Activated B cell treated with CpG ODN at 0.5 μM for 24 hours (primary cell): ENCODE data around the gene VSNL1. TPM values are rescaled to one million over a fixed set of nuclear protein-coding genes. Genes with fewer than 3 reads are reported as not detected.

Experiments
- ATAC-seq: fragments of 200-7000 bp; cut with Tn5 transposase; one replicate; pipeline ENCODE4 v1.10.0; 2021; ENCODE audit warnings: low read depth, mild to moderate bottlenecking, moderate library complexity
- CTCF ChIA-PET: fragments of 350-600 bp; sonication (Branson Sonifier 250); formaldehyde crosslinking; loops from one replicate; lab custom pipeline; 2021; ENCODE audit warnings: antibody characterized with exemption; lab: Charles Lee
- POLR2A ChIA-PET: fragments of 350-600 bp; sonication (Branson Sonifier 250); formaldehyde crosslinking; loops from one replicate; lab custom pipeline; 2021; ENCODE audit warnings: antibody characterized with exemption; lab: Charles Lee
- DNase-seq: peaks from one replicate; pipeline ENCODE4 v3.0.0; 2022
- H3K27ac Mint-ChIP-seq: one replicate; pipeline ENCODE4 v1.8.0; 2020; ENCODE audit warnings: mixed read lengths
- H3K27me3 Mint-ChIP-seq: one replicate; pipeline ENCODE4 v1.8.0; 2021; ENCODE audit warnings: mixed read lengths
- H3K36me3 Mint-ChIP-seq: one replicate; pipeline ENCODE4 v1.8.0; 2021; ENCODE audit warnings: low read depth, mixed read lengths
- H3K4me1 Mint-ChIP-seq: one replicate; pipeline ENCODE4 v1.8.0; 2021; ENCODE audit warnings: mixed read lengths
- H3K4me3 Mint-ChIP-seq: one replicate; pipeline ENCODE4 v1.8.0; 2020; ENCODE audit warnings: mild to moderate bottlenecking, mixed read lengths
- H3K9me3 Mint-ChIP-seq: one replicate; pipeline ENCODE4 v1.8.0; 2020; ENCODE audit warnings: mixed read lengths
- CTCF ChIP-seq: fragments of 200-600 bp; IDR thresholded peaks from one replicate; pipeline ENCODE4 v1.8.0; 2022; ENCODE audit warnings: antibody characterized with exemption, mild to moderate bottlenecking
- intact Hi-C: fragments of 100-400 bp; cut with micrococcal nuclease; formaldehyde crosslinking; loops from one replicate; pipeline ENCODE4 v1.15.1; 2024
- total RNA-seq: library from RNA; stranded (reverse); gene quantifications from 2 replicates; pipeline ENCODE4 v1.2.3, GENCODE V29; 2022

VSNL1 gene
- total RNA-seq, 1 donor from 2014 or later, result not detected

GRCh38 chr2:17517481-17518211 is 22.9 kb upstream of the VSNL1 start:
- peak overlapping the region; percentile 69 for H3K4me3 Mint-ChIP-seq
- ChIA-PET POLR2A (no interaction called here), CTCF (no interaction called here)
- no peaks in the 10 kb centered on the region for H3K36me3 Mint-ChIP-seq
- H3K4me1 Mint-ChIP-seq, result peaks cover 26% of the 10 kb centered on the region
- DNase-seq (no peak), ATAC-seq (no peak)
- peaks cover 28% of the 10 kb centered on the region for H3K27me3 Mint-ChIP-seq
- no peak overlapping the region for H3K27ac Mint-ChIP-seq
- intact Hi-C loops, result loop anchor here (5.0 kb wide), 2 partner anchors 130 to 235 kb away; partner anchors contain the start of genes GEN1 and SMC6
- no peak for TF ChIP-seq CTCF
- H3K9me3 Mint-ChIP-seq, result no peaks in the 10 kb centered on the region

GRCh38 chr2:17518212-17519154 is 22.0 kb upstream of the VSNL1 start, which contains the start of gene RAD51AP2:
RAD51AP2 (minus strand) TSS chr2:17518440; CDS start chr2:17518415, 25 bp downstream.
- DNase-seq (peak; percentile 54), ATAC-seq (peak; percentile 70)
- H3K9me3 Mint-ChIP-seq, result no peaks in the 10 kb centered on the region
- peaks cover 28% of the 10 kb centered on the region for H3K27me3 Mint-ChIP-seq
- H3K36me3 Mint-ChIP-seq, result no peaks in the 10 kb centered on the region
- POLR2A ChIA-PET, result no interaction called here
- CTCF ChIA-PET, result no interaction called here
- intact Hi-C loops, result loop anchor here (5.0 kb wide), 2 partner anchors 129 to 234 kb away; partner anchors contain the start of genes GEN1 and SMC6
- no peak for TF ChIP-seq CTCF
- peak within 1 kb of the TSS; percentile 80 for H3K27ac Mint-ChIP-seq
- peak within 1 kb of the TSS; percentile 69 for H3K4me3 Mint-ChIP-seq
- H3K4me1 Mint-ChIP-seq, result peaks cover 26% of the 10 kb centered on the region

GRCh38 chr2:17519486-17519885 is 21.0 kb upstream of the VSNL1 start:
- DNase-seq (no peak), ATAC-seq (no peak)
- POLR2A ChIA-PET, result no interaction called here
- H3K27me3 Mint-ChIP-seq, result peaks cover 28% of the 10 kb centered on the region
- H3K36me3 Mint-ChIP-seq, result no peaks in the 10 kb centered on the region
- intact Hi-C loops, result loop anchor here (5.0 kb wide), 2 partner anchors 128 to 233 kb away; partner anchors contain the start of genes GEN1 and SMC6
- CTCF ChIA-PET, result no interaction called here
- no peaks in the 10 kb centered on the region for H3K9me3 Mint-ChIP-seq
- no peak overlapping the region for H3K27ac Mint-ChIP-seq
- H3K4me1 Mint-ChIP-seq, result peaks cover 26% of the 10 kb centered on the region
- H3K4me3 Mint-ChIP-seq, result no peak overlapping the region
- TF ChIP-seq CTCF, result no peak

GRCh38 chr2:17520761-17521160 is 19.7 kb upstream of the VSNL1 start:
- peaks cover 32% of the 10 kb centered on the region for H3K27me3 Mint-ChIP-seq
- H3K36me3 Mint-ChIP-seq, result no peaks in the 10 kb centered on the region
- no peaks in the 10 kb centered on the region for H3K9me3 Mint-ChIP-seq
- ATAC-seq, result peak; percentile 38
- no peak for TF ChIP-seq CTCF
- DNase-seq, result no peak
- ChIA-PET CTCF (no interaction called here), POLR2A (no interaction called here)
- intact Hi-C loops, result no loop called here
- peaks cover 20% of the 10 kb centered on the region for H3K4me1 Mint-ChIP-seq
- no peak overlapping the region for H3K27ac Mint-ChIP-seq
- H3K4me3 Mint-ChIP-seq, result no peak overlapping the region

GRCh38 chr2:17521621-17522020 is 18.9 kb upstream of the VSNL1 start:
- Mint-ChIP-seq H3K4me3 (no peak overlapping the region), H3K27me3 (peaks cover 35% of the 10 kb centered on the region), H3K4me1 (peaks cover 16% of the 10 kb centered on the region), H3K27ac (no peak overlapping the region), H3K9me3 (no peaks in the 10 kb centered on the region), H3K36me3 (no peaks in the 10 kb centered on the region)
- no peak for DNase-seq
- intact Hi-C loops, result no loop called here
- ChIA-PET CTCF (no interaction called here), POLR2A (no interaction called here)
- TF ChIP-seq CTCF, result no peak
- ATAC-seq, result no peak
